ENCODE results near the gene CA10. TPM values are rescaled to one million over a fixed set of nuclear protein-coding genes. Genes with fewer than 3 reads are reported as not detected.

The CA10 gene
- total RNA-seq, 4 donors from 2014 or later = 0.96 to 4.1 (median 1.1) TPM; not detected in 1

DNA sequence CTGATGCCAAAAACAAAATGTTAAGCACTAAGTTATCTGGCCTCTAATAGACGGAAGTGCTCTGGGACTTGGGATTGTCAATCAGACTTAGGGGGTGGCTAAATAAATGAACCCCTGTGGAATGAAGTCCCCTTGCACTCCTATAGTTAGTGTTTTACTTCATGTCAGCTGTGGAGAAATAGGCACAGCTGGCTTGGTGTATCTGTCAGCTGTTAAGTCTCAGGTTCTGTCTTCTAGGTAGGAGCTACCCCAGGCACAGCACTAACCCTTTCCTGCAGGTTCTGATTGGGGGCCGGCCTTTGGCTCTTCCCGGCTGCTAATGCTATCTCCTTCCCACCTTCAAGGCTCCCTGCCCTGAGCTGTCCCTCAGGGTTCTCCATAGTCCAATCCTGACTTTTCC lies 487.6 kb downstream of the CA10 start:
- Histone ChIP-seq H3K4me1 (no peaks in the 10 kb centered on the region), H3K36me3 (no peaks in the 10 kb centered on the region), H3K27me3 (no peaks in the 10 kb centered on the region), H3K4me3 (no peak overlapping the region), H3K27ac (no peak overlapping the region), H3K9me3 (no peaks in the 10 kb centered on the region)
- no peak for TF ChIP-seq POLR2A (IDR thresholded peaks at IDR 0.05)
- no peak for TF ChIP-seq POLR2AphosphoS5 (IDR thresholded peaks at IDR 0.05)
- no peak for TF ChIP-seq CTCF (IDR thresholded peaks at IDR 0.05)
- no peak for TF ChIP-seq EP300 (IDR thresholded peaks at IDR 0.05; ENCODE audit: low read depth)
- WGBS, 2 donors (ENCODE audit: low coverage in 1 of 2) = 78 to 83% methylated on average over 1 to 3 of the region's 3 CpGs
- in situ Hi-C loops (cut with MboI; ENCODE audit: low pct_ligation_motif_present in 1 of 4, low pct_unique_long_range_greater_than_20kb in 1 of 4, low sequenced_read_pairs in 3 of 4) (no loop called here), intact Hi-C loops (cut with DNase I; ENCODE audit: low total_unique reads) (no loop called here)
- no peak for DNase-seq

GRCh38 chr17:51668963-51669246 lies 489.6 kb downstream of the CA10 start:
- Histone ChIP-seq H3K27ac (no peak overlapping the region), H3K27me3 (no peaks in the 10 kb centered on the region), H3K9me3 (no peaks in the 10 kb centered on the region), H3K4me3 (no peak overlapping the region), H3K36me3 (no peaks in the 10 kb centered on the region), H3K4me1 (no peaks in the 10 kb centered on the region)
- 92% methylated on average over 10 of the region's 11 CpGs; no CpG with 5 or more reads in 1 of the 2 donors for WGBS, 2 donors (ENCODE audit: low coverage in 1 of 2)
- intact Hi-C loops (cut with DNase I; ENCODE audit: low total_unique reads) (no loop called here), in situ Hi-C loops (cut with MboI; ENCODE audit: low pct_ligation_motif_present in 1 of 4, low pct_unique_long_range_greater_than_20kb in 1 of 4, low sequenced_read_pairs in 3 of 4) (no loop called here)
- TF ChIP-seq POLR2A (IDR thresholded peaks at IDR 0.05) (no peak), POLR2AphosphoS5 (IDR thresholded peaks at IDR 0.05) (no peak), CTCF (IDR thresholded peaks at IDR 0.05) (no peak), EP300 (IDR thresholded peaks at IDR 0.05; ENCODE audit: low read depth) (no peak)
- no peak for DNase-seq

- no peak for DNase-seq
- TF ChIP-seq EP300 (IDR thresholded peaks at IDR 0.05; ENCODE audit: low read depth) (no peak), POLR2AphosphoS5 (IDR thresholded peaks at IDR 0.05) (no peak), CTCF (IDR thresholded peaks at IDR 0.05) (no peak), POLR2A (IDR thresholded peaks at IDR 0.05) (no peak)
- Histone ChIP-seq H3K36me3 (no peaks in the 10 kb centered on the region), H3K4me1 (no peaks in the 10 kb centered on the region), H3K27me3 (no peaks in the 10 kb centered on the region), H3K9me3 (no peaks in the 10 kb centered on the region), H3K27ac (no peak overlapping the region), H3K4me3 (no peak overlapping the region)
- in situ Hi-C loops (cut with MboI; ENCODE audit: low pct_ligation_motif_present in 1 of 4, low pct_unique_long_range_greater_than_20kb in 1 of 4, low sequenced_read_pairs in 3 of 4) (no loop called here), intact Hi-C loops (cut with DNase I; ENCODE audit: low total_unique reads) (no loop called here)
- 38 to 80% methylated on average over 3 to 20 of the region's 21 CpGs for whole genome bisulfite sequencing, 2 donors (ENCODE audit: low coverage in 1 of 2)
These were observed 490.2 kb downstream of the CA10 start for GRCh38 chr17:51668155-51668962.

DNA sequence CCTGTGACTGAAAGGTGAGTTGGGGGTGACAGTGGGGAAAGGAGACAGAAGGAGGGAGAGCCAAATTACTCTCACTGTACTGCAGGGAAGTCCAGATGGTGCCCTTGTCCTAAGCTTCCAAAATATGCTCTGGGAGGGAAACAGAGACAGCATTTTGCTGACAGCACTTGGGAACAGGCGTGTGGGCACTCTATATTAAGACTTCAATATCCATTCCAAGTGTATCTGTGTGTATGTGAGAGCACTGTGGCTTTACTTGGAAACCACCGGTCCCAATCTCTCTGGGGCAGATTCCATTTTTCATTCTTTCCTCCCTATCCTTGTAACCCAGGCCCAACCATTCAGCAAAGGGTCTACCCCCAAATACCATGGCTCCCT lies 490.8 kb downstream of the CA10 start:
- Histone ChIP-seq H3K27me3 (no peaks in the 10 kb centered on the region), H3K36me3 (no peaks in the 10 kb centered on the region), H3K4me1 (no peaks in the 10 kb centered on the region), H3K9me3 (no peaks in the 10 kb centered on the region), H3K27ac (no peak overlapping the region), H3K4me3 (no peak overlapping the region)
- 77% methylated on average over 2 of the region's 2 CpGs; no CpG with 5 or more reads in 1 of the 2 donors for WGBS, 2 donors (ENCODE audit: low coverage in 1 of 2)
- DNase-seq = no peak
- in situ Hi-C loops (cut with MboI; ENCODE audit: low pct_ligation_motif_present in 1 of 4, low pct_unique_long_range_greater_than_20kb in 1 of 4, low sequenced_read_pairs in 3 of 4) (no loop called here), intact Hi-C loops (cut with DNase I; ENCODE audit: low total_unique reads) (no loop called here)
- TF ChIP-seq POLR2A (IDR thresholded peaks at IDR 0.05) (no peak), CTCF (IDR thresholded peaks at IDR 0.05) (no peak), POLR2AphosphoS5 (IDR thresholded peaks at IDR 0.05) (no peak)

All from transverse colon (tissue), 4 donors.